HCT116 (cell line): ENCODE data around the gene ISCU. TPM values are rescaled to one million over a fixed set of nuclear protein-coding genes. Genes with fewer than 3 reads are reported as not detected.

Experiments used
- ATAC-seq: fragments of 200-7000 bp; cut with Tn5 transposase; 2 replicates; pipeline ENCODE4 v1.9.1; 2020; ENCODE audit warnings: mild to moderate bottlenecking, moderate library complexity
- BruUV-seq: library from RNA; stranded (reverse); fragments of 400-500 nt; replicated peaks from 2 replicates; lab custom pipeline; 2021; lab: Mats Ljungman, UMichigan
- CTCF ChIA-PET: fragments of 300-600 bp; sonication (Branson Sonifier 250); formaldehyde crosslinking; loops from one replicate; lab custom pipeline; 2021; ENCODE audit warnings: antibody characterized with exemption; lab: Charles Lee
- POLR2A ChIA-PET: fragments of 300-600, 350-600 bp; sonication (Branson Sonifier 250); formaldehyde crosslinking; loops from one replicate; lab custom pipeline; 2021; ENCODE audit warnings: antibody characterized with exemption; lab: Charles Lee
- RAD21 ChIA-PET, 2 experiments: fragments of 300-600 bp; sonication (Branson Sonifier 250); formaldehyde crosslinking; loops; one replicate each; lab custom pipeline; 2023; ENCODE audit warnings: low total read pairs in 2 of 2; ENCODE audit not compliant: uncharacterized antibody in 2 of 2, unreplicated experiment in 2 of 2, low non-redundant PET in 1 of 2; lab: Charles Lee
- DNase-seq: peaks from one replicate; pipeline ENCODE4 v3.0.0-alpha.2; 2010; ENCODE audit warnings: low read depth, low spot score
- H2AFZ ChIP-seq: fragments of 200-600 bp; shearing (Covaris generic), sonication (generic); 2 replicates; pipeline ENCODE4 v1.6.1; 2017; ENCODE audit warnings: low read depth, mixed run types, mixed read lengths, antibody characterized with exemption, low read length; ENCODE audit not compliant: poor library complexity, severe bottlenecking
- H3K27ac ChIP-seq: 2 replicates; pipeline ENCODE4 v1.5.1; 2012; ENCODE audit warnings: low read depth, low read length
- H3K27me3 ChIP-seq: fragments of 200-600 bp; sonication (generic); 2 replicates; pipeline ENCODE4 v1.6.1; 2016; ENCODE audit warnings: mixed run types, low read length, mixed read lengths; ENCODE audit not compliant: insufficient read depth
- H3K36me3 ChIP-seq, 2 experiments: fragments of 200-500 bp in 1 of 2; fragments of 200-600 bp in 1 of 2; sonication (Bioruptor generic) in 1 of 2; sonication (generic) in 1 of 2; 2 replicates each; pipeline versions ENCODE4 v1.5.1 to v1.6.1; 2014 to 2016; ENCODE audit warnings: low read length in 2 of 2, inconsistent platforms in 1 of 2, mixed read lengths in 1 of 2, mixed run types in 1 of 2; ENCODE audit not compliant: insufficient read depth in 2 of 2, control insufficient read depth in 1 of 2
- H3K4me1 ChIP-seq, 2 experiments: fragments of 200-600 bp in 1 of 2; sonication (generic) in 1 of 2; 2 replicates each; pipeline versions ENCODE4 v1.5.1 to v1.6.1; 2012 to 2017; ENCODE audit warnings: low read length in 2 of 2, inconsistent platforms in 1 of 2, mild to moderate bottlenecking in 1 of 2, mixed read lengths in 1 of 2, mixed run types in 1 of 2, moderate library complexity in 1 of 2; ENCODE audit not compliant: insufficient read depth in 2 of 2, control insufficient read depth in 1 of 2
- H3K4me2 ChIP-seq: fragments of 200-600 bp; sonication (generic); 2 replicates; pipeline ENCODE4 v1.6.1; 2017; ENCODE audit warnings: mixed run types, low read length, mixed read lengths
- H3K4me3 ChIP-seq, 2 experiments: fragments of 200-600 bp in 1 of 2; sonication (generic) in 1 of 2; replicated peaks in 1 of 2; 2 replicates each; pipeline ENCODE4 v1.5.1; 2011 to 2016; ENCODE audit warnings: low read length in 2 of 2, control low read depth in 1 of 2, low read depth in 1 of 2, mild to moderate bottlenecking in 1 of 2, mixed read lengths in 1 of 2, mixed run types in 1 of 2
- H3K79me2 ChIP-seq: fragments of 200-600 bp; sonication (generic); 2 replicates; pipeline ENCODE4 v1.6.1; 2017; ENCODE audit warnings: mild to moderate bottlenecking, mixed run types, low read length, moderate library complexity, mixed read lengths; ENCODE audit not compliant: insufficient read depth
- H3K9ac ChIP-seq: fragments of 200-600 bp; sonication (generic); 2 replicates; pipeline ENCODE4 v1.6.1; 2016; ENCODE audit warnings: low read length, mixed read lengths
- H3K9me2 ChIP-seq: fragments of 200-600 bp; sonication (generic), shearing (Covaris generic); 2 replicates; pipeline ENCODE4 v1.6.1; 2017; ENCODE audit warnings: mixed run types, mild to moderate bottlenecking, moderate library complexity; ENCODE audit not compliant: insufficient read depth
- H3K9me3 ChIP-seq, 2 experiments: fragments of 200-500 bp in 1 of 2; fragments of 200-600 bp in 1 of 2; sonication (Bioruptor generic) in 1 of 2; sonication (generic) in 1 of 2; 2 replicates each; pipeline ENCODE4 v1.6.1; 2014 to 2017; ENCODE audit warnings: low read length in 2 of 2, mixed read lengths in 2 of 2, inconsistent platforms in 1 of 2, low read depth in 1 of 2, mild to moderate bottlenecking in 1 of 2, mixed run types in 1 of 2, moderate library complexity in 1 of 2; ENCODE audit not compliant: control insufficient read depth in 1 of 2, insufficient read depth in 1 of 2
- H4K20me1 ChIP-seq: fragments of 200-600 bp; sonication (generic), shearing (Covaris generic); 2 replicates; pipeline ENCODE4 v1.6.1; 2017; ENCODE audit warnings: mixed run types, mild to moderate bottlenecking, moderate library complexity; ENCODE audit not compliant: insufficient read depth
- EGR1 ChIP-seq: IDR thresholded peaks from 2 replicates; pipeline ENCODE4 v1.6.1; 2012; ENCODE audit warnings: low read depth
- EZH2 ChIP-seq: fragments of 200-600 bp; sonication (generic); IDR thresholded peaks from 2 replicates; pipeline ENCODE4 v1.6.1; 2017; ENCODE audit warnings: antibody characterized with exemption, mixed run types
- FOSL1 ChIP-seq: IDR thresholded peaks from 2 replicates; pipeline ENCODE4 v1.6.1; 2012; ENCODE audit warnings: low read depth
- JUND ChIP-seq: IDR thresholded peaks from 2 replicates; pipeline ENCODE4 v1.6.1; 2012
- MAX ChIP-seq: IDR thresholded peaks from 2 replicates; pipeline ENCODE4 v1.6.1; 2012
- POLR2A ChIP-seq: IDR thresholded peaks from 2 replicates; pipeline ENCODE4 v1.7.0; 2011; ENCODE audit warnings: borderline replicate concordance; ENCODE audit not compliant: insufficient read depth, insufficient read length; ENCODE audit errors: extremely low read depth
- POLR2AphosphoS5 ChIP-seq: IDR thresholded peaks from 2 replicates; pipeline ENCODE4 v1.6.1; 2011; ENCODE audit warnings: mild to moderate bottlenecking, low read depth, low read length, moderate library complexity
- RAD21 ChIP-seq: IDR thresholded peaks from 2 replicates; pipeline ENCODE4 v1.6.1; 2012; ENCODE audit warnings: low read depth, mild to moderate bottlenecking
- SRF ChIP-seq: IDR thresholded peaks from 2 replicates; pipeline ENCODE4 v1.6.1; 2012; ENCODE audit warnings: low read depth
- YY1 ChIP-seq: IDR thresholded peaks from 2 replicates; pipeline ENCODE4 v1.6.1; 2011; ENCODE audit warnings: low read length, low read depth, moderate library complexity, mild to moderate bottlenecking; ENCODE audit not compliant: insufficient replicate concordance; ENCODE audit errors: extremely low read depth
- ZBTB33 ChIP-seq: IDR thresholded peaks from 2 replicates; pipeline ENCODE4 v1.6.1; 2011; ENCODE audit warnings: mild to moderate bottlenecking, low read length, moderate library complexity; ENCODE audit not compliant: insufficient replicate concordance; ENCODE audit errors: extremely low read depth
- intact Hi-C: fragments of 100-400 bp; cut with micrococcal nuclease; formaldehyde crosslinking; loops from 2 replicates; pipeline ENCODE4 v1.10.0; 2022
- total RNA-seq: library from RNA; stranded (reverse); gene quantifications from one replicate; pipeline ENCODE4 v1.2.1, GENCODE V29; 2021; ENCODE audit not compliant: unreplicated experiment
- TF ChIP-seq, protein P1 (sequence below), 3 experiments: fragments of 200-600 bp in 1 of 3; sonication (generic) in 1 of 3; IDR thresholded peaks in 2 of 3; conservative IDR thresholded peaks in 1 of 3; 2 replicates each; pipeline ENCODE4 v1.5.1; 2012 to 2017; ENCODE audit warnings: low read depth in 2 of 3, low read length in 2 of 3, antibody characterized with exemption in 1 of 3, borderline replicate concordance in 1 of 3, control low read depth in 1 of 3, mild to moderate bottlenecking in 1 of 3, mixed read lengths in 1 of 3, mixed run types in 1 of 3, moderate library complexity in 1 of 3; ENCODE audit not compliant: insufficient read depth in 1 of 3
- TF ChIP-seq, protein P2 (sequence below): IDR thresholded peaks from 2 replicates; pipeline ENCODE4 v1.6.1; 2012

The ISCU gene
- total RNA-seq, 1 experiment from 2014 or later, result 89.6 TPM

- Histone ChIP-seq H3K4me1 (no peaks in the 10 kb centered on the region), H4K20me1 (no peaks in the 10 kb centered on the region), H3K4me2 (no peak overlapping the region), H3K36me3 (peaks cover 72 to 73% of the 10 kb centered on the region in 2 experiments), H3K27me3 (no peaks in the 10 kb centered on the region), H3K9me3 (no peaks in the 10 kb centered on the region), H2AFZ (no peak overlapping the region), H3K9ac (no peak overlapping the region), H3K79me2 (peaks cover 30% of the 10 kb centered on the region; the same call in 1 of the 2 replicates), H3K27ac (no peak overlapping the region), H3K9me2 (no peaks in the 10 kb centered on the region), H3K4me3 (no peak overlapping the region)
- DNase-seq (no peak), ATAC-seq (0 out of 2 replicates have a peak, but pooled peaks have one; percentile 9)
- intact Hi-C loops, result no loop called here
- BruUV-seq, result no TSS peak
- ChIA-PET RAD21 (no interaction called here), POLR2A (no interaction called here), CTCF (no interaction called here)
- no peak for TF ChIP-seq EGR1
- TF ChIP-seq POLR2A, result no peak
- no peak for TF ChIP-seq EZH2
- TF ChIP-seq ZBTB33, result no peak
- TF ChIP-seq MAX, result no peak
- TF ChIP-seq, protein P1, sequence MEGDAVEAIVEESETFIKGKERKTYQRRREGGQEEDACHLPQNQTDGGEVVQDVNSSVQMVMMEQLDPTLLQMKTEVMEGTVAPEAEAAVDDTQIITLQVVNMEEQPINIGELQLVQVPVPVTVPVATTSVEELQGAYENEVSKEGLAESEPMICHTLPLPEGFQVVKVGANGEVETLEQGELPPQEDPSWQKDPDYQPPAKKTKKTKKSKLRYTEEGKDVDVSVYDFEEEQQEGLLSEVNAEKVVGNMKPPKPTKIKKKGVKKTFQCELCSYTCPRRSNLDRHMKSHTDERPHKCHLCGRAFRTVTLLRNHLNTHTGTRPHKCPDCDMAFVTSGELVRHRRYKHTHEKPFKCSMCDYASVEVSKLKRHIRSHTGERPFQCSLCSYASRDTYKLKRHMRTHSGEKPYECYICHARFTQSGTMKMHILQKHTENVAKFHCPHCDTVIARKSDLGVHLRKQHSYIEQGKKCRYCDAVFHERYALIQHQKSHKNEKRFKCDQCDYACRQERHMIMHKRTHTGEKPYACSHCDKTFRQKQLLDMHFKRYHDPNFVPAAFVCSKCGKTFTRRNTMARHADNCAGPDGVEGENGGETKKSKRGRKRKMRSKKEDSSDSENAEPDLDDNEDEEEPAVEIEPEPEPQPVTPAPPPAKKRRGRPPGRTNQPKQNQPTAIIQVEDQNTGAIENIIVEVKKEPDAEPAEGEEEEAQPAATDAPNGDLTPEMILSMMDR (IDR thresholded peaks at IDR 0.05 in 2 of 3, conservative IDR thresholded peaks at IDR 0.05 in 1 of 3; ENCODE audit: borderline replicate concordance in 1 of 3, insufficient read depth in 1 of 3, low read depth in 2 of 3, low read length in 2 of 3), result no peak
- TF ChIP-seq, protein P2, sequence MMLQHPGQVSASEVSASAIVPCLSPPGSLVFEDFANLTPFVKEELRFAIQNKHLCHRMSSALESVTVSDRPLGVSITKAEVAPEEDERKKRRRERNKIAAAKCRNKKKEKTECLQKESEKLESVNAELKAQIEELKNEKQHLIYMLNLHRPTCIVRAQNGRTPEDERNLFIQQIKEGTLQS, result no peak
- no peak for TF ChIP-seq RAD21
- TF ChIP-seq JUND, result no peak
- no peak for TF ChIP-seq SRF
- no peak for TF ChIP-seq FOSL1
- TF ChIP-seq YY1, result no peak
- no peak for TF ChIP-seq POLR2AphosphoS5
Measured at GRCh38 chr12:108527166-108527496, 35.3 kb upstream of the ISCU start.
